Activated T-helper 1 cell treated with anti-CD3 and anti-CD28 coated beads, Interleukin-12 subunit alpha, Interleukin-12 subunit beta, Interleukin-2, Interleukin-4 antibody, amounts not matched to agents 30 ng/mL and 10 ng/mL and 1 ng/mL, durations not matched to agents 14 hours and 24 hours and 36 hours (primary cell): ENCODE data around the gene LOC128125822.

Experiments
- DNase-seq: peaks from one replicate; pipeline ENCODE4 v3.0.0; 2021; ENCODE audit warnings: low spot score
- H3K27ac Mint-ChIP-seq: one replicate; pipeline ENCODE4 v1.8.0; 2021; ENCODE audit warnings: mild to moderate bottlenecking, mixed read lengths
- H3K27me3 Mint-ChIP-seq: one replicate; pipeline ENCODE4 v1.8.0; 2022; ENCODE audit warnings: mild to moderate bottlenecking, moderate library complexity, mixed read lengths; ENCODE audit not compliant: insufficient read depth
- H3K36me3 Mint-ChIP-seq: one replicate; pipeline ENCODE4 v1.8.0; 2021; ENCODE audit warnings: low read depth, mixed read lengths
- H3K4me1 Mint-ChIP-seq: one replicate; pipeline ENCODE4 v1.8.0; 2021; ENCODE audit warnings: low read depth, mixed read lengths
- H3K4me3 Mint-ChIP-seq: one replicate; pipeline ENCODE4 v1.8.0; 2021; ENCODE audit warnings: mild to moderate bottlenecking, moderate library complexity, mixed read lengths
- H3K9me3 Mint-ChIP-seq: one replicate; pipeline ENCODE4 v1.8.0; 2021; ENCODE audit warnings: mixed read lengths
- intact Hi-C: fragments of 100-400 bp; cut with micrococcal nuclease; formaldehyde crosslinking; loops from one replicate; pipeline ENCODE4 v1.15.1; 2024

LOC128125822 gene

DNA sequence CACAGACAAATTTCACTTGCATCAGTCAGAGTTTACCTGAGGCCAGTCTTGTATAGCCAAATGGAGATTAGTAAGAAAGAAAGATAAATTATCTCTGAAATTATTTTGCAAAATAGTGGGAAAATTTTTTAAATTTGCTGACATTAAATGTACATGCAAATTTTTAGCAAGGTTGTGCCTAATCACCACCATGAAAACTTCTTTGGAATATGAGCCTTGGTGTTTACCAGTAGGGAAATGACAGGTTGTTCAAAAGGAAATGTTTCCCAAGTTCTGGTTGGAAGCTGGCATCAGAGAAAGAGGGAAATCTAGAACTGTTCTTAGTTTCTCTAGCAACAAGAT is 34.4 kb upstream of the LOC128125822 start:
- Mint-ChIP-seq H3K9me3 (no peaks in the 10 kb centered on the region), H3K27me3 (peaks cover 15% of the 10 kb centered on the region), H3K36me3 (no peaks in the 10 kb centered on the region), H3K27ac (no peak overlapping the region), H3K4me3 (no peak overlapping the region), H3K4me1 (no peaks in the 10 kb centered on the region)
- intact Hi-C loops: no loop called here
- no peak for DNase-seq

DNA sequence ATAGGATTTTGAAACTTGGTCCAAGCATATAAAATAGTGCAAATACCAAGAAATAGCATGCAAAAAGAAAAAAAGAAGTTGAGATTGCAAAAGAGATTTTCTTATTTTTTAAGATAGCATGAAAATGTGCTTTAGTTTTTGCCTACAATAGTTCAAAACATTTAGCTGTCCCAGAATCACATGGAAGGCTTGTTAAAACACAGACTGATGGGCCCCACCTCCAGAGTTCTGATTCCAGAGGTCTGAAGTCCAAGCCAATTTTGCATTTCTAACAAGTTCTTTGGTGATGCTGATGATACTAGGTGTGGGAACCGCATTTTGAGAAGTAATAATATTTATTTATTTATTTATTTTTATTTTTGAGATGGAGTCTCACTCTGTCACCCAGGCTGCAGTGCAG is 33.7 kb upstream of the LOC128125822 start:
- Mint-ChIP-seq H3K9me3 (no peaks in the 10 kb centered on the region), H3K4me1 (no peaks in the 10 kb centered on the region), H3K4me3 (no peak overlapping the region), H3K27ac (no peak overlapping the region), H3K27me3 (peaks cover 22% of the 10 kb centered on the region), H3K36me3 (no peaks in the 10 kb centered on the region)
- intact Hi-C loops: no loop called here
- DNase-seq: no peak

DNA sequence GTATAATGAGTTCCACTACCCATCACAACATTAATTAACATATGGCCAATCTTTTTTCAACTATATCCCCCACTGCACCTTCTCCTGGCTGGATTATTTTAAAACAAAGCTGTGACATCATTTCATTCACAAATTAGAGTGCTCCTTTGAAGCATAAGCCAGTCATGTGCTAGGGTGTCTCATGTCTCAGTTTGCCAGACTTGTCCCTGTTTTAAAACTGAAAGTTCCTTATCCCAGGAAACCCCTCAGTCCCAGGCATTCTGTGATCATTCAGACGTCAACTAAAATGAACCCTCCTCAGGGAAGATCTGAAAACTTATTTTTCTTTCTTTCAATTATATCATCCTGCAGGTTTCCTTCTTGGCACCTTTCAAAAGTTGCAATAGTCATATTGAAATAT is 29.3 kb upstream of the LOC128125822 start:
- no peak for DNase-seq
- no peaks in the 10 kb centered on the region for H3K4me1 Mint-ChIP-seq
- H3K27me3 Mint-ChIP-seq: peaks cover 28% of the 10 kb centered on the region
- H3K9me3 Mint-ChIP-seq: no peaks in the 10 kb centered on the region
- no peak overlapping the region for H3K27ac Mint-ChIP-seq
- no peak overlapping the region for H3K4me3 Mint-ChIP-seq
- intact Hi-C loops: no loop called here
- H3K36me3 Mint-ChIP-seq: no peaks in the 10 kb centered on the region

DNA sequence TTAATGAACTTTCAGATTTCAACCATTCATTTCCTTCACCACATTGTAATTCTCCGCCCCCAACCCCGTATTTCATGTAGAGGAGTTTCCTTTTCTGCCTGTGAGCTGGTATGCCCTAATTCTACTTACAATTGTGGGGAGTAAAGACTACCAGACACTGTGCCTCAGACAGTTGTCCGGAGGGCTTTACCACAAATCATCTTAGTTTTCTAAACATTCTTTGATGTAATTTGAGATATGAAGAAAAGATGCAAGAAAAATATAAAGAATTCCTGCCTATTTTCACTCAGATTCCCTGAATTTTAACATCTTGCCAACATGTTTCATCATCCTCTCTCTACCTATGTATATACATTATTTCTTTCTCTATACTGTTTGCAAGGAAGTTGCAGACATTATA is 28.3 kb upstream of the LOC128125822 start:
- H3K27ac Mint-ChIP-seq: no peak overlapping the region

DNA sequence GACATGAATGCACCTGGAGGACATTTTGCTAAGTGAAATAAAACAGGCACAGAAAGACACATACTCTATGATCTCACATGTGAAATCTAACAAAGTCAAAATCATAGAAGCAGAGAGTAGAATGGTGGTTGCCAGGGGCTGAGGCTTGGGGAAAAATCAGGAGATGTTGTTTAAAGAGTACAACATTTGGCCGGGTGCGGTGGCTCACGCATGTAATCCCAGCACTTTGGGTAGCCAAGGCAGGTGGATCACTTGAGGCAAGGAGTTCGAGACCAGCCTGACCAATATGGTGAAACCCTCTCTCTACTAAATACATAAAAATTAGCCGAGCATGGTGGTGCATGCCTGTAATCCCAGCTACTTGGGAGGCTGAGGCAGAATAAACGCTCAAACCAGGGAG is 26.0 kb upstream of the LOC128125822 start:
- Mint-ChIP-seq H3K9me3 (no peaks in the 10 kb centered on the region), H3K27ac (no peak overlapping the region), H3K36me3 (no peaks in the 10 kb centered on the region), H3K4me1 (no peaks in the 10 kb centered on the region), H3K4me3 (no peak overlapping the region), H3K27me3 (peaks cover 25% of the 10 kb centered on the region)
- no peak for DNase-seq
- intact Hi-C loops: no loop called here

More for the DNA sequence above, 28.3 kb upstream of the LOC128125822 start:
- H3K27me3 Mint-ChIP-seq: peaks cover 28% of the 10 kb centered on the region
- H3K4me3 Mint-ChIP-seq: no peak overlapping the region
- H3K9me3 Mint-ChIP-seq: no peaks in the 10 kb centered on the region
- no peak for DNase-seq
- no peaks in the 10 kb centered on the region for H3K4me1 Mint-ChIP-seq
- intact Hi-C loops: no loop called here
- H3K36me3 Mint-ChIP-seq: no peaks in the 10 kb centered on the region

DNA sequence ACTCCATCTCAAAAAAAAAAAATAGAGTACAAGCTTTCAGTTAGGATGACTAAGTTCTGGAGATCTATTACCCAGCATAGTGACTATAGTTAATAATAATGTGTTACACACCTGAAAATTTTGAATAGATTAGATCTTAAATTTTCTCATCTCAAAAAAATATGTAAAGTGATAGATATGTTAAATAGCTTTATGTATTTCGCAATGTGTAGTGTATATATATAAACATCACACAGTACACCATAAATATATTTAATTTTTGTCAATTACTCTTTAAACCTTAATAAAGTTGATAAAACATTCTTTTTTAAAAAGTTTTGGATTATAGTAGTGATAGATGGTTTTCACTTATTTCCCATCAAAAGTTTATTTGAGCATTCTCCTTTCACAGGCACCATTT is 25.6 kb upstream of the LOC128125822 start:
- H3K27ac Mint-ChIP-seq: no peak overlapping the region
- intact Hi-C loops: no loop called here
- DNase-seq: no peak
- no peaks in the 10 kb centered on the region for H3K9me3 Mint-ChIP-seq
- no peaks in the 10 kb centered on the region for H3K36me3 Mint-ChIP-seq
- H3K4me3 Mint-ChIP-seq: no peak overlapping the region
- peaks cover 21% of the 10 kb centered on the region for H3K27me3 Mint-ChIP-seq
- no peaks in the 10 kb centered on the region for H3K4me1 Mint-ChIP-seq

DNA sequence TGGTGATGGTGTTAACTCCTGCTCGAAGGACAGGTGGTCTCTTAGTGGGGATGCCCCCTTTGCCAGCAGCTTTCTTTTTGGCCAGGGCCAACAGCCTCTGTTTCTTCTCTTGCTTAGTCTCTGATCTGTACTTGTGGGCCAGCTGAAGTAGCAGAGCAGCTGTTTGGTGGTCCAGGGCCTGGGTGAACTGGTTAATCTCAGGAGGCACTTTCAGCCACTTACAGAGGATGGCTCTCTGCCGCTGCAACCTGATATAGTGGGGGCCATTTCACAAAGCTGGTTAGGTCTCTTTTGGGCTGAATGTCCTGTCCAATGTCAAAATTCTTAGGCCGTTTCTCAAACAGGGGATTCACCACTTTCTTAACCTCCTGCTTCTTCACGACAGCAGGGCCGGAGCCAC is 23.2 kb upstream of the LOC128125822 start:
- Mint-ChIP-seq H3K9me3 (no peaks in the 10 kb centered on the region), H3K27me3 (peaks cover 11% of the 10 kb centered on the region), H3K4me3 (no peak overlapping the region), H3K27ac (no peak overlapping the region), H3K4me1 (no peaks in the 10 kb centered on the region), H3K36me3 (no peaks in the 10 kb centered on the region)
- intact Hi-C loops: no loop called here
- DNase-seq: no peak

DNA sequence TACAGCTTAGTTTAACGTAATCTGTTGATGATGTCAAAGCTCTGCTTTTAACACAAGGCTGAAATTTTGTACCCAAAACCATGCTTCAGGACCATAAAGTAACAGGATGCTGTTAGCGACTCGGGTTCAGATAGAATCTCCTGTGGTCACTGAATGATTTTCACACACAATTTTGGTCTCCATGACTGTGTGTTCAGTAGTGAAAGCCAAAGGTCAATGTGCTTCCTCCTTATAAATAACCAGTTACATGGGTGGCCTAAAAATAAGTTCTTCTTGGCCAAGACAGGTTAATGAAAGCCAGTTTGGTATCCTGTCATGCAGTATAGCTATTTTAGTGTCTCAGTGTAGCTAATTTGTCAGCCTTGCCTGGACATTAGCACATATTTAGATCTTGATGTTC is 19.1 kb upstream of the LOC128125822 start:
- DNase-seq: no peak
- H3K27me3 Mint-ChIP-seq: peaks cover 6% of the 10 kb centered on the region
- H3K4me1 Mint-ChIP-seq: no peaks in the 10 kb centered on the region
- intact Hi-C loops: no loop called here
- no peak overlapping the region for H3K4me3 Mint-ChIP-seq
- no peaks in the 10 kb centered on the region for H3K36me3 Mint-ChIP-seq
- H3K27ac Mint-ChIP-seq: no peak overlapping the region
- no peaks in the 10 kb centered on the region for H3K9me3 Mint-ChIP-seq

DNA sequence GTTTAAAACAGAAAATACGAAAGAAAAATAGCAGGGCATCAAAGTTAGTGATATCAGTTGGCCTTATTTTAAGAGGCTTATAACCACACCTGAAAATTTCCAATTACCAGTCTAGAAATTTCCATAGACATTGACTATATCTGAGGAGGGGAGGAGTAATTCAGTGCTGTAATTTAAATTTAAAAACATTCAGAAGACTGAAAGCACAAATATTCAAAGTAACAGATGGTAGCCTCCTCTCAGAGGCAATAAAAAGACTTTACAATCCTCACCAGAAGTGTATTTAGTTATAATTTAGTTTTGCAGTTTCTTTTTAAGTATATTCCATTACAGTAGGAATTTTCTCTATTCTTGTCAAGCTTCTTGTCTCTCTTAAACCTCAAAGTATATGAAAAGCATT is 18.4 kb upstream of the LOC128125822 start:
- Mint-ChIP-seq H3K4me1 (no peaks in the 10 kb centered on the region), H3K27me3 (peaks cover 7% of the 10 kb centered on the region), H3K4me3 (no peak overlapping the region), H3K9me3 (no peaks in the 10 kb centered on the region), H3K36me3 (no peaks in the 10 kb centered on the region), H3K27ac (no peak overlapping the region)
- intact Hi-C loops: no loop called here
- DNase-seq: no peak

DNA sequence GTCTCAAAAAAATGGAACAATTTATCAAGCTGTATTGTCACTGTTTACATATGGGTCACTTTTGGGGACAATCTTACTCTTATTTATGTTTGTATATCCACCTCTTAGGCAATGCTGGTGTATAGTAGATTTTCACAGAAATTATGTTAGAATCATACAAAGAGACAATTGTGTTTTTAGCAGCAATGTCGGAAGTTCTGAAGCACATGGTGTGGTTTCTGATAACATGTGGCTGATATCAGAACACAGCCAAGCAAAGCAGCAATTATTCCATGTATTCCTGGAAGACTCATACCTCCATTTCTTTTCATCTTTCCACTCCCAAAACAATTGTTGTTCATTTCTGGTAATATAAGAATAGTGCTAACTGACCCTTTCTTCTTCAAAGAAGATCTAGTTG is 17.5 kb upstream of the LOC128125822 start:
- no peaks in the 10 kb centered on the region for H3K9me3 Mint-ChIP-seq
- no peak for DNase-seq
- no peaks in the 10 kb centered on the region for H3K36me3 Mint-ChIP-seq
- peaks cover 7% of the 10 kb centered on the region for H3K27me3 Mint-ChIP-seq
- intact Hi-C loops: no loop called here
- no peaks in the 10 kb centered on the region for H3K4me1 Mint-ChIP-seq
- H3K4me3 Mint-ChIP-seq: no peak overlapping the region
- no peak overlapping the region for H3K27ac Mint-ChIP-seq

DNA sequence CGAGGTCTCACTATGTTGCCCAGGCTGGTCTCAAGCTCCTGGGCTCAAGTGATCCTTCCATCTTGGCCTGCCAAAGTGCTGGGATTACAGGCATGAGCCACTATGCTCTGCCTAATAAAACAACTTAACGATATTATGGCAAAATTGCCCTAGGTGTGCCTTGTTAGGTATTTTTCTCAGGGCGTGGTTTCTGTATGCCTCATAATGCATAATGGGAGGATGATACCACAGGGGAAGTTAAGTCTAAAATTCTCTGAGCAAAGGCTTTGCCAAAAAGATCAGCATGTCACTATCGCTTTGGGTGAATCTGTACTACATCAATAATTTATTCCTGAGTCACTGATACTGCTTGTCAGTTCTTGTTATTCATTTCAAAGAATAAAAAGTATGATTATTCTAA is 15.9 kb upstream of the LOC128125822 start:
- H3K27ac Mint-ChIP-seq: no peak overlapping the region
- no peaks in the 10 kb centered on the region for H3K9me3 Mint-ChIP-seq
- H3K36me3 Mint-ChIP-seq: no peaks in the 10 kb centered on the region
- intact Hi-C loops: no loop called here
- no peaks in the 10 kb centered on the region for H3K4me1 Mint-ChIP-seq
- peaks cover 11% of the 10 kb centered on the region for H3K27me3 Mint-ChIP-seq
- no peak for DNase-seq
- no peak overlapping the region for H3K4me3 Mint-ChIP-seq

DNA sequence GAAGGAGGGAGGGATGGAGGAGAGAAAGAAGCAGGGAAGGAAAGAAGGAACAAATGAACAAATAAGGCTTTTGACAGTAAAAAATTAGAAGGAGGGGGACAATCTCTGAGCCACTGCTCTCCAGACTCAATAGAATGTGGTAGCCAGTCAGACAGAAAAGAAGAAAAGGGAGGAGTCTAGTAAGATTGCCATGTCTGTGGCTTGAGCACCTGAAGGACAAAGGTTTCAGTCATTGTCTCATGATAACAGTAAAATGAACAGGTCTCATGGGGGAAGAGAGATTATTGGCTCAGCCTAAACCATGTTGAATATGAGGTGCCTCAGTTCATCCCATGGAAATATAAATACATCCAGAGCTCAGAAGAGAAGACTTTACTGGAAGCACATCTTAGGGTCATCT is 14.0 kb upstream of the LOC128125822 start:
- Mint-ChIP-seq H3K9me3 (no peaks in the 10 kb centered on the region), H3K4me3 (no peak overlapping the region), H3K27me3 (peaks cover 10% of the 10 kb centered on the region), H3K27ac (no peak overlapping the region), H3K4me1 (peaks cover 5% of the 10 kb centered on the region), H3K36me3 (no peaks in the 10 kb centered on the region)
- DNase-seq: no peak
- intact Hi-C loops: no loop called here

DNA sequence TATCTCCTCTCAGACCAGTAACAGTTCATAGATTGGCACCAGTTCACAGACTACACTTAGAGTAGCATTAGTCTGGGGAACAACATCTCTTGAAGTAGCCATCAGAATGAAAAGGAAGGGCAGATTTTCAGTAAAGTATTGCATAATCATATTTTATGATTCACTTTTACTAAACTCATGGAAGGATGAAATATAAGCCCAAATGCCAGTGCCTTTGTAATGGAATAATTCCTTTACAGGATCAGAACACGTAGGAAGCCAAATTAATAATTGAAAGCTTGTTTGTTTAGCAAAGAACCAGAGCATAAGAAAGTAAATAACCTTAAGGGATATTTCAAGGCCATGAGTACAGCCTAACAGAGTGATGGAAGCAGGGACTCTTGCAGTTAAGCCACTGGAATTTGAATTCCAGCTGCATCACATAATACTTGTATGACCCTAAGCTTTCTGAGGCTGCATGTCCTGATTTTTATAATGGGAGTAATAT is 11.4 kb upstream of the LOC128125822 start:
- Mint-ChIP-seq H3K27me3 (peaks cover 6% of the 10 kb centered on the region), H3K9me3 (no peaks in the 10 kb centered on the region), H3K4me3 (no peak overlapping the region), H3K4me1 (peaks cover 7% of the 10 kb centered on the region), H3K27ac (no peak overlapping the region), H3K36me3 (no peaks in the 10 kb centered on the region)
- DNase-seq: no peak
- intact Hi-C loops: no loop called here

DNA sequence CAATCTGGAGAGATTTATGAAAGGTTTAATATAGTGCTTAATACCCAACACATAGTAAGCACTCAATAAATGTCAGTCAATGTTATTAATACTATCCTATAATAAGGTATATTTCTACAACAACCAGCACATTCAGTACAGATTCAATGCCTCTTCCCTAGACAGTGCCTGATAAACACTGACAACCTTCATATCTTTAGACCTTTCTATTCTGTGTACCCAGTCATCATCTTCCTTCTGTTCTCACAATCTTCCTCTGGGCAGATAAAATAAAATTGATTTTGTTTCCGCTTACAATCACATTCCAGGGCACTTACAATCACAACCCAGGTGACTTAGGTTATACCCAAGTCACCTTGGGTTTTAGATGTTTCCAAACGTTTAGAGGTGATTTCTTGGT is 11.0 kb upstream of the LOC128125822 start:
- H3K9me3 Mint-ChIP-seq: no peaks in the 10 kb centered on the region

More for the DNA sequence above, 11.0 kb upstream of the LOC128125822 start:
- peaks cover 6% of the 10 kb centered on the region for H3K27me3 Mint-ChIP-seq
- intact Hi-C loops: no loop called here
- no peak for DNase-seq
- H3K27ac Mint-ChIP-seq: no peak overlapping the region
- no peak overlapping the region for H3K4me3 Mint-ChIP-seq
- no peaks in the 10 kb centered on the region for H3K36me3 Mint-ChIP-seq
- peaks cover 7% of the 10 kb centered on the region for H3K4me1 Mint-ChIP-seq
